K562 (cell line): ENCODE results near the gene CAMK2G. TPM values are rescaled to one million over a fixed set of nuclear protein-coding genes. Genes with fewer than 3 reads are reported as not detected.

Experiments used
- ATAC-seq: fragments of 200-7000 bp; cut with Tn5 transposase; 3 replicates; pipeline ENCODE4 v1.9.1; 2020; ENCODE audit warnings: moderate library complexity
- BruUV-seq: library from RNA; stranded (reverse); fragments of 400-500 nt; replicated peaks from 2 replicates; lab custom pipeline; 2021; lab: Mats Ljungman, UMichigan
- CTCF ChIA-PET: fragments of 300-600 bp; formaldehyde crosslinking; extraction: SDS; loops from one replicate; lab custom pipeline; 2021; ENCODE audit warnings: low intra/inter-chr PET ratio; lab: Yijun Ruan, JAX
- POLR2A ChIA-PET: fragments of 300-600, 350-650 bp; sonication (Branson Sonifier 250); formaldehyde crosslinking; extraction: SDS; loops from one replicate; lab custom pipeline; 2021; ENCODE audit warnings: antibody characterized with exemption, inconsistent platforms; lab: Yijun Ruan, JAX
- DNase-seq, 4 experiments: peaks; one replicate each; pipeline versions ENCODE4 v3.0.0 to v3.0.0-alpha.2; 2011 to 2018; ENCODE audit warnings: low spot score in 3 of 4, mixed read lengths in 3 of 4; ENCODE audit errors: extremely low read depth in 1 of 4
- FAIRE-seq: peaks from 2 replicates; lab custom pipeline; 2011; peaks lifted over from hg19 to GRCh38; lab: Jason Lieb, UNC
- H2AFZ ChIP-seq: 2 replicates; pipeline ENCODE4 v1.6.0; 2011; ENCODE audit warnings: low read depth, low read length, control low read depth, inconsistent platforms
- H3K27ac ChIP-seq: fragments of 200-600 bp; 3 replicates; pipeline ENCODE4 v1.8.0; 2011; ENCODE audit warnings: low read depth, mild to moderate bottlenecking, control low read depth, inconsistent platforms, low read length, moderate library complexity, mixed read lengths; ENCODE audit errors: extremely low read depth
- H3K27me3 ChIP-seq, 2 experiments: fragments of 300-600 bp in 1 of 2; 2 replicates in 1 of 2; 3 replicates in 1 of 2; pipeline versions ENCODE4 v1.6.0 to v1.8.0; 2011; ENCODE audit warnings: inconsistent platforms in 2 of 2, low read length in 2 of 2, mild to moderate bottlenecking in 1 of 2, mixed read lengths in 1 of 2, moderate library complexity in 1 of 2; ENCODE audit not compliant: control insufficient read depth in 2 of 2, insufficient read depth in 2 of 2
- H3K36me3 ChIP-seq: fragments of 300-600 bp; 3 replicates; pipeline ENCODE4 v1.8.0; 2011; ENCODE audit warnings: mild to moderate bottlenecking, low read length, inconsistent platforms; ENCODE audit not compliant: control insufficient read depth, insufficient read depth
- H3K4me1 ChIP-seq, 2 experiments: fragments of 200-600 bp in 1 of 2; replicated peaks in 1 of 2; 2 replicates in 1 of 2; 3 replicates in 1 of 2; pipeline versions ENCODE4 v1.5.1 to v1.8.0; 2011; ENCODE audit warnings: inconsistent platforms in 2 of 2, low read length in 2 of 2, mild to moderate bottlenecking in 1 of 2, mixed read lengths in 1 of 2, moderate library complexity in 1 of 2; ENCODE audit not compliant: control insufficient read depth in 2 of 2, insufficient read depth in 2 of 2
- H3K4me2 ChIP-seq: 2 replicates; pipeline ENCODE4 v1.6.1; 2011; ENCODE audit warnings: low read length, control low read depth, inconsistent platforms, mixed read lengths; ENCODE audit not compliant: insufficient read depth
- H3K4me3 ChIP-seq: fragments of 200-600 bp; sonication (generic), shearing (Covaris generic); 2 replicates; pipeline ENCODE4 v1.5.1; 2016; ENCODE audit warnings: control low read depth, inconsistent platforms
- H3K79me2 ChIP-seq: fragments of 200-600 bp; 3 replicates; pipeline ENCODE4 v1.8.0; 2011; ENCODE audit warnings: low read length, inconsistent platforms; ENCODE audit not compliant: control insufficient read depth, insufficient read depth
- H3K9ac ChIP-seq, 2 experiments: 2 replicates each; pipeline versions ENCODE4 v1.6.0 to v1.6.1; 2011; ENCODE audit warnings: low read depth in 2 of 2, low read length in 2 of 2, control low read depth in 1 of 2, inconsistent platforms in 1 of 2, mild to moderate bottlenecking in 1 of 2, mixed read lengths in 1 of 2; ENCODE audit not compliant: insufficient read depth in 1 of 2
- H3K9me1 ChIP-seq: one replicate; pipeline ENCODE4 v1.6.0; 2011; ENCODE audit warnings: inconsistent platforms, mild to moderate bottlenecking, low read length, moderate library complexity; ENCODE audit not compliant: control insufficient read depth, insufficient read depth
- H3K9me3 ChIP-seq: replicated peaks from 2 replicates; pipeline ENCODE4 v1.5.1; 2011; ENCODE audit warnings: low read depth, low read length, inconsistent platforms; ENCODE audit not compliant: control insufficient read depth, insufficient read depth
- H4K20me1 ChIP-seq: replicated peaks from 2 replicates; pipeline ENCODE4 v1.6.1; 2011; ENCODE audit warnings: low read length, inconsistent platforms, mixed read lengths; ENCODE audit not compliant: control insufficient read depth, insufficient read depth
- FOXA3 ChIP-seq, 2 experiments: fragments of 450-650 bp in 1 of 2; sonication (generic) in 1 of 2; formaldehyde crosslinking; IDR thresholded peaks in 1 of 2; conservative IDR thresholded peaks in 1 of 2; 2 replicates each; pipeline versions ENCODE4 v1.4.0 to v1.8.0; 2020 to 2022; ENCODE audit warnings: mild to moderate bottlenecking in 2 of 2, missing genetic modification reagents in 1 of 2
- ILF3 ChIP-seq: fragments of 450-650 bp; IDR thresholded peaks from 2 replicates; pipeline ENCODE4 v1.6.1; 2018; ENCODE audit warnings: antibody characterized with exemption, mild to moderate bottlenecking, moderate library complexity, borderline replicate concordance
- KAT8 ChIP-seq: fragments of 450-650 bp; IDR thresholded peaks from 2 replicates; pipeline ENCODE4 v1.6.1; 2016; ENCODE audit warnings: low read depth, mild to moderate bottlenecking
- MEIS2 ChIP-seq: fragments of 450-650 bp; IDR thresholded peaks from 2 replicates; pipeline ENCODE4 v1.6.1; 2014; ENCODE audit warnings: mild to moderate bottlenecking; ENCODE audit not compliant: partially characterized antibody
- PHB ChIP-seq: fragments of 250-450 bp; sonication (Bioruptor Pico); IDR thresholded peaks from 2 replicates; pipeline ENCODE4 v1.5.0; 2021
- SNRNP70 ChIP-seq: fragments of 200-400 bp; formaldehyde crosslinking; optimal IDR thresholded peaks from 2 replicates; pipeline ENCODE3; 2017; ENCODE audit warnings: low read depth, low read length
- WGBS: fragments of 100-300 bp; shearing (Covaris generic); methylation state at CpG from one replicate; pipeline ENCODE4 v1.1.6; 2016; ENCODE audit warnings: low coverage, mixed read lengths; ENCODE audit not compliant: insufficient coverage; ENCODE audit errors: missing lambda C conversion rate; 5-methylcytosine and 5-hydroxymethylcytosine counted together
- in situ Hi-C: fragments of 300-500 bp; cut with MboI; formaldehyde crosslinking; loops from 4 replicates; pipeline ENCODE4 v1.15.0; 2018; ENCODE audit warnings: inconsistent platforms, mixed read lengths
- intact Hi-C: fragments of 100-400 bp; cut with micrococcal nuclease; formaldehyde crosslinking; loops from 2 replicates; pipeline ENCODE4 v1.14.2; 2022
- polyA plus RNA-seq, 8 experiments: library from polyadenylated mRNA; depleted of rRNA in 4 of 8; stranded (reverse) in 5 of 8; unstranded in 3 of 8; fragments of >200 nt; fragmentation: Nextera tagmentation in 2 of 8; fragmentation: Illumina TruSeq in 1 of 8; extraction: Ambion mirVana in 2 of 8; extraction: Trizol in 1 of 8; gene quantifications; 2 replicates each; pipeline versions ENCODE4 v1.2.1 to v1.2.3, GENCODE V29; 2011 to 2014; ENCODE audit warnings: inconsistent platforms in 1 of 8, missing spikeins in 1 of 8
- total RNA-seq, 7 experiments: library from RNA; depleted of rRNA in 6 of 7; stranded (reverse); fragments of >200 nt in 6 of 7; fragmentation: Illumina TruSeq in 2 of 7; extraction: Trizol in 2 of 7; gene quantifications; 2 replicates each; pipeline versions ENCODE4 v1.2.1 to v1.2.3, GENCODE V29; 2011 to 2021; ENCODE audit warnings: low replicate concordance in 1 of 7

CAMK2G gene
- total and polyA plus RNA-seq, 9 of the 15 experiments (the other 6 are each of a cell fraction or from before 2014, with no cell fraction given), result 9.0 to 37.9 (median 32.6) TPM

DNA sequence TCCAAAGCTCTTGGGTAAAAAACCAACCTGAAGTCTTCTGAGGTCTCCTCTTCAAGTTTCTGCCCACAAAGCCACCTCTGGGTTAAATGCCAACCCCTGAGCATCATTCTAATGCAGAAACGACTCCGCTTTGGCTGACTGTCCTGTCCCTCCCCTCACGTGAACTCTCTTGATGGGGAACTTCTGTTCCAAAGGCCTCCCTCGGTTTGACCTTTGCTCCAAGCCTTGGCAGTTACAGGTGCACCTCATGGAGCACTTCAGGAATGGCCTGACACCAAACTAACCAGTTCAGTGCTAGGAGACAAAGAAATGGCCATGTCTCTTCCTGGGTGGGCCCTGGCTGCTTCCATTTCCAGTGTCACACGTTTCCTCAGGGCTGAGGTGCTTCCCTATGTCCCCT lies 20.0 kb downstream of the CAMK2G start:
- no peak for ATAC-seq
- 64% methylated on average over 5 of the region's 5 CpGs for WGBS

DNA sequence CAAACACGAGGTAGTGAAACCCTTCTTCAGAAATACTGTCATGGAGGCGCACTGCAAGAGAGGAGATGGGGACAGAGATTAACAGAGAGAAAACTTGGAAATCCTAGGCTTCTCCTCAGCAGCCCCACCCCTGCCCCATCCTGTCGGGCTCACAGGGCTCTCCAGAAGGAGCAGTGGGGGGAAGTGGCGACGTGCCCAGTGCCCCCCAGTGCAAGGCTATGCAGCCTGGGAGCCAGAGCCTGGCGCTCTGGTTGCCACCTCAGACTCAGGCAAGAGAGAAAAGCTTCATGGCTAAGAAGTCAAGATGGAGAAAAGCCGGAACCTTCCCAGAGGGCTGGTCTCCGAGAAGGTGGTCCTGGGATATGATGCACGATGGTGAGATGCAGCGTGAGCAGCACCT lies 21.2 kb downstream of the CAMK2G start:
- no peaks in the 10 kb centered on the region for H3K9me1 ChIP-seq
- no peak overlapping the region for H3K4me3 ChIP-seq
- no peak overlapping the region for H3K27ac ChIP-seq
- peaks cover 74% of the 10 kb centered on the region for H3K36me3 ChIP-seq
- H3K9me3 ChIP-seq, result no peaks in the 10 kb centered on the region
- in situ Hi-C loops (no loop called here), intact Hi-C loops (no loop called here)
- H3K4me2 ChIP-seq, result no peak overlapping the region
- FAIRE-seq, result no peak
- no peak overlapping the region for H2AFZ ChIP-seq
- BruUV-seq, result no TSS peak
- H3K27me3 ChIP-seq, result no peaks in the 10 kb centered on the region
- no peak overlapping the region for H3K9ac ChIP-seq
- no peaks in the 10 kb centered on the region; the same call in 2 of the 3 replicates for H3K79me2 ChIP-seq
- peaks cover 4% of the 10 kb centered on the region; the same call in 1 of the 2 replicates for H4K20me1 ChIP-seq
- no peak for ATAC-seq
- 78% methylated on average over 9 of the region's 10 CpGs for WGBS
- peaks cover 0 to 13% of the 10 kb centered on the region in 2 experiments; a peak in 3 of 5 replicates for H3K4me1 ChIP-seq
- POLR2A ChIA-PET, result interaction anchor here (0.5 to 1.6 kb wide), 8 partner anchors 9 to 406 kb away, joined by 3 to 8 read pairs (median 4); no protein-coding TSS in a partner anchor
- DNase-seq, result no peak
- CTCF ChIA-PET, result no interaction called here
- TF ChIP-seq MEIS2 (no peak), FOXA3 (CRISPR knock-in tag; conservative IDR thresholded peaks at IDR 0.05 in 1 of 2, IDR thresholded peaks at IDR 0.05 in 1 of 2) (no peak)
- TF ChIP-seq, all 486 proteins: peak for 0

More for the DNA sequence above, 20.0 kb downstream of the CAMK2G start:
- Histone ChIP-seq H3K36me3 (peaks cover 72% of the 10 kb centered on the region), H3K9ac (no peak overlapping the region), H2AFZ (no peak overlapping the region), H3K9me3 (no peaks in the 10 kb centered on the region), H4K20me1 (no peaks in the 10 kb centered on the region; the same call in 1 of the 2 replicates), H3K27ac (no peak overlapping the region), H3K9me1 (no peaks in the 10 kb centered on the region), H3K79me2 (no peaks in the 10 kb centered on the region; the same call in 2 of the 3 replicates), H3K4me2 (no peak overlapping the region), H3K4me1 (peaks cover 0 to 13% of the 10 kb centered on the region in 2 experiments; a peak in 3 of 5 replicates), H3K27me3 (no peaks in the 10 kb centered on the region), H3K4me3 (no peak overlapping the region)
- CTCF ChIA-PET, result interaction anchor here (1.8 kb wide), 1 partner anchor 25 kb away, joined by 4 read pairs; no protein-coding TSS in a partner anchor
- POLR2A ChIA-PET, result interaction anchor here (0.5 to 1.5 kb wide), 2 partner anchors 10 to 17 kb away, joined by 3 to 7 read pairs; no protein-coding TSS in a partner anchor
- in situ Hi-C loops (no loop called here), intact Hi-C loops (no loop called here)
- TF ChIP-seq PHB (CRISPR knock-in tag) (no peak), ILF3 (no peak), SNRNP70 (no peak), KAT8 (no peak)
- DNase-seq, result no peak
- FAIRE-seq, result no peak
- BruUV-seq, result no TSS peak
